Ishikawa (cell line): ENCODE results near the gene CWC27.

Source experiments
- CEBPB ChIP-seq: IDR thresholded peaks from 2 replicates; pipeline ENCODE4 v1.6.1; 2012
- CREB1 ChIP-seq: IDR thresholded peaks from 2 replicates; pipeline ENCODE4 v1.6.1; 2012; ENCODE audit warnings: low read depth
- EGR1 ChIP-seq: IDR thresholded peaks from 2 replicates; pipeline ENCODE4 v1.6.1; 2012
- EP300 ChIP-seq: IDR thresholded peaks from 2 replicates; pipeline ENCODE4 v1.6.1; 2012; ENCODE audit warnings: borderline replicate concordance
- FOXM1 ChIP-seq: IDR thresholded peaks from 2 replicates; pipeline ENCODE4 v1.6.1; 2012; ENCODE audit warnings: low read depth, borderline replicate concordance
- MAX ChIP-seq: IDR thresholded peaks from 2 replicates; pipeline ENCODE4 v1.6.1; 2012
- NFIC ChIP-seq: IDR thresholded peaks from 2 replicates; pipeline ENCODE4 v1.6.1; 2012
- RAD21 ChIP-seq: IDR thresholded peaks from 2 replicates; pipeline ENCODE4 v1.6.1; 2012; ENCODE audit warnings: low read depth
- REST ChIP-seq: IDR thresholded peaks from 2 replicates; pipeline ENCODE4 v1.6.1; 2012; ENCODE audit warnings: low read depth, mild to moderate bottlenecking
- TAF1 ChIP-seq: IDR thresholded peaks from 2 replicates; pipeline ENCODE4 v1.6.1; 2012; ENCODE audit warnings: low read depth, mild to moderate bottlenecking
- TCF12 ChIP-seq: IDR thresholded peaks from 2 replicates; pipeline ENCODE4 v1.6.1; 2012; ENCODE audit warnings: low read depth
- TEAD4 ChIP-seq: IDR thresholded peaks from 2 replicates; pipeline ENCODE4 v1.6.1; 2012
- USF1 ChIP-seq: IDR thresholded peaks from 2 replicates; pipeline ENCODE4 v1.6.1; 2012
- YY1 ChIP-seq: IDR thresholded peaks from 2 replicates; pipeline ENCODE4 v1.6.1; 2012; ENCODE audit warnings: low read depth
- ZBTB7A ChIP-seq: IDR thresholded peaks from 2 replicates; pipeline ENCODE4 v1.6.1; 2012; ENCODE audit warnings: low read depth

Gene CWC27

GRCh38 chr5:64895748-64896147, 127.0 kb downstream of the CWC27 start:
- TF ChIP-seq EGR1 = no peak
- TF ChIP-seq ZBTB7A = no peak
- no peak for TF ChIP-seq FOXM1
- TF ChIP-seq MAX = no peak
- TF ChIP-seq CEBPB = no peak
- TF ChIP-seq TAF1 = no peak

- TF ChIP-seq ZBTB7A = no peak
- TF ChIP-seq YY1 = no peak
Observed at GRCh38 chr5:64899838-64900237, 131.1 kb downstream of the CWC27 start.

DNA sequence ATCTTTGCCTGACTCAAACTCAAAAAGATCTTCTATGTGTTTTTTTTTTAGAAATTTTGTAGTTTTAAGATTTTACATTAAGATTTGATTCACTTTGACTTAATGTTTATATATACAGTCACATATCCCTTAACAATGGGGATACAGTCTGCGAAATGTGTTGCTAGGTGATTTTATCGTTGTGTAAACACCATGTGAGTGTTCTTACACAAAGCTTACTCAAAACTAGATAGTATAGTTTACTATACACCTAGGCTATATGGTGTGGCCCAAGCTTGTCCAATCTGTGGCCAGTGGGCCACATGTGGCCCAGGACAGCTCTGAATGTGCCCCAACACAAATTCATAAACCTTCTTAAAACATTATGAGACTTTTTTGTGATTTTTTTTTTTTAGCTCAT, 131.9 kb downstream of the CWC27 start:
- no peak for TF ChIP-seq NFIC
- TF ChIP-seq RAD21 = no peak
- TF ChIP-seq EP300 = no peak

- TF ChIP-seq EP300 (no peak), EGR1 (no peak), NFIC (no peak), CEBPB (no peak), RAD21 (no peak), YY1 (no peak), TEAD4 (no peak), CREB1 (no peak), USF1 (no peak), ZBTB7A (no peak), MAX (no peak), REST (no peak), TAF1 (no peak), FOXM1 (no peak), TCF12 (no peak)
Observed at GRCh38 chr5:64914396-64914795, 145.7 kb downstream of the CWC27 start.

DNA sequence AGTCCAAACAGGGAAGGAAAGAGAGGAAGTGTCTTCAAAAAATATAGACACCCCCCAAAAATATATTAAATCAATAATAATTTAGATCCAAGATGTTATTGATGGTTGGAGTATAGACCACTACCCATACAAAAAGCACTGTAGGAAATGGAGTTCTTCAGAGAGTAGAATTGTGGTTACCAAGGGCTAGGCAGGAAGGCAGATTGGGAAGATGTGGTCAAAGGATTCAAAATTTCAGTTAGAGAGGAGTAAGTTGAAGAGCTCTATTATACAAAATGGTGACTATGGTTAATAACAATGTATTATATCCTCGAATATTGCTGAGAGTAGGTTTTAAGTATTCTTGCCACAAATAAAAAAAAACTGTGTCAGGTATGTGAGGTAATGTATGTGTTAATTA, 149.4 kb downstream of the CWC27 start:
- TF ChIP-seq ZBTB7A (no peak), TEAD4 (no peak), CEBPB (no peak), MAX (no peak), RAD21 (no peak), TAF1 (no peak), NFIC (no peak)

DNA sequence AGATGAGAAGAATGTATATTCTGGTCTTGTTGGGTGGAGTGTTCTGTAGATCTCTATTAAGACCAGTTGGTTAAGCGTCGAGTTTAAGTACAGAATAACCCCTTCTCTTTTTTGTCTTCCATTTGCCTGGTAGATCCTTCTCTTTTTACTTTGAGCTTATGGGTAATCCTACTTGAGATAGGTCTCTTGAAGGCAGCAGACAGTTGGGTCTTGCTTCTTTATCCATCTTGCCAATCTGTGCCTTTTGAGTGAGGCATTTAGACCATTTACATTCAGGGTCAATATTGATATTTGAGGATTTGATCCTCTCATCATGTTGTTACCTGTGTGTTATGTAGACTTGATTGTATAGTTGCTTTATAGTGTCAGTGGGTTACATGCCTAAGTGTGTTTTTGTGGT, 152.7 kb downstream of the CWC27 start:
- no peak for TF ChIP-seq YY1
- no peak for TF ChIP-seq RAD21
- TF ChIP-seq CREB1 = no peak
- no peak for TF ChIP-seq REST
- no peak for TF ChIP-seq TEAD4
- TF ChIP-seq FOXM1 = no peak
- no peak for TF ChIP-seq MAX
- no peak for TF ChIP-seq EP300
- no peak for TF ChIP-seq USF1
- no peak for TF ChIP-seq TCF12
- TF ChIP-seq TAF1 = no peak
- no peak for TF ChIP-seq CEBPB
- TF ChIP-seq NFIC = no peak
- no peak for TF ChIP-seq EGR1
- TF ChIP-seq ZBTB7A = no peak
